ENCODE results near the gene SPTBN4. TPM values are rescaled to one million over a fixed set of nuclear protein-coding genes. Genes with fewer than 3 reads are reported as not detected.

SPTBN4 gene
- total RNA-seq, 1 donor, result 0.72 TPM

GRCh38 chr19:40571831-40572495, 105.2 kb downstream of the SPTBN4 start:
- peak; percentile 84 for DNase-seq (ENCODE audit: insufficient read length, low spot score, missing footprints)
- TF ChIP-seq, protein P1, sequence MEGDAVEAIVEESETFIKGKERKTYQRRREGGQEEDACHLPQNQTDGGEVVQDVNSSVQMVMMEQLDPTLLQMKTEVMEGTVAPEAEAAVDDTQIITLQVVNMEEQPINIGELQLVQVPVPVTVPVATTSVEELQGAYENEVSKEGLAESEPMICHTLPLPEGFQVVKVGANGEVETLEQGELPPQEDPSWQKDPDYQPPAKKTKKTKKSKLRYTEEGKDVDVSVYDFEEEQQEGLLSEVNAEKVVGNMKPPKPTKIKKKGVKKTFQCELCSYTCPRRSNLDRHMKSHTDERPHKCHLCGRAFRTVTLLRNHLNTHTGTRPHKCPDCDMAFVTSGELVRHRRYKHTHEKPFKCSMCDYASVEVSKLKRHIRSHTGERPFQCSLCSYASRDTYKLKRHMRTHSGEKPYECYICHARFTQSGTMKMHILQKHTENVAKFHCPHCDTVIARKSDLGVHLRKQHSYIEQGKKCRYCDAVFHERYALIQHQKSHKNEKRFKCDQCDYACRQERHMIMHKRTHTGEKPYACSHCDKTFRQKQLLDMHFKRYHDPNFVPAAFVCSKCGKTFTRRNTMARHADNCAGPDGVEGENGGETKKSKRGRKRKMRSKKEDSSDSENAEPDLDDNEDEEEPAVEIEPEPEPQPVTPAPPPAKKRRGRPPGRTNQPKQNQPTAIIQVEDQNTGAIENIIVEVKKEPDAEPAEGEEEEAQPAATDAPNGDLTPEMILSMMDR (IDR thresholded peaks at IDR 0.05; ENCODE audit: extremely low read depth, low read depth, low read length), result no peak
- Histone ChIP-seq H3K9me3 (ENCODE audit: low read depth, low read length) (no peaks in the 10 kb centered on the region), H2AFZ (ENCODE audit: low read length) (no peak overlapping the region), H3K4me1 (ENCODE audit: insufficient read depth, low read length) (peaks cover 16% of the 10 kb centered on the region), H3K79me2 (ENCODE audit: insufficient read depth, low read length) (peaks cover under 1% of the 10 kb centered on the region), H3K27me3 (ENCODE audit: insufficient read depth, low read length) (peaks cover 4% of the 10 kb centered on the region), H3K4me2 (ENCODE audit: insufficient read depth, low read length) (no peak overlapping the region), H3K27ac (ENCODE audit: low read depth, low read length) (no peak overlapping the region), H4K20me1 (ENCODE audit: insufficient read depth, low read length) (no peaks in the 10 kb centered on the region), H3K36me3 (ENCODE audit: insufficient read depth, low read length) (no peaks in the 10 kb centered on the region), H3K4me3 (ENCODE audit: insufficient read depth, low read length) (no peak overlapping the region)

DNA sequence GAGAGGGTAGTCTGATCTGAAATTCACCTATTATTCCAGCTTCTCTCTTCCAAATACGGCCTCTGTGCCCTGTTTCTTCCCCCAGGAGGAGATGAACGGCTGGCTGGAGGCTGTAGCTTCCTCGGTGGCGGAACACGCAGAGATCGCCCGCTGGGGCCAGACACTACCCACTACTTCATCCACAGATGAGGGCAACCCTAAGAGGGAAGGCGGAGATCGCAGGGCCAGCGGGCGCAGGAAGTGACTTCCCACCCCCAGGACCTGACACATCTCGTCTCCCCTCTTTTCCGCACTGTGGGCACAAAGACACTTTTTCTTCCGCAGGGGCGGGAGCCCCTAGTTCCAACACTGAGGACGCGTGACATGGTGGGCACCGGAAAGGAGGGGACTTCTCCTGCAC, 108.5 kb downstream of the SPTBN4 start:
- H3K27ac ChIP-seq (ENCODE audit: low read depth, low read length), result no peak overlapping the region
- TF ChIP-seq, protein P1 (IDR thresholded peaks at IDR 0.05; ENCODE audit: extremely low read depth, low read depth, low read length), result no peak

GRCh38 chr19:40576151-40576584, 109.4 kb downstream of the SPTBN4 start:
- Histone ChIP-seq H3K4me2 (ENCODE audit: insufficient read depth, low read length) (peak overlapping the region; percentile 88), H3K4me3 (ENCODE audit: insufficient read depth, low read length) (peak overlapping the region; percentile 85), H3K79me2 (ENCODE audit: insufficient read depth, low read length) (peaks cover 13% of the 10 kb centered on the region), H3K4me1 (ENCODE audit: insufficient read depth, low read length) (peaks cover 8% of the 10 kb centered on the region), H3K27ac (ENCODE audit: low read depth, low read length) (no peak overlapping the region), H3K9me3 (ENCODE audit: low read depth, low read length) (no peaks in the 10 kb centered on the region), H2AFZ (ENCODE audit: low read length) (peak overlapping the region; percentile 82), H3K27me3 (ENCODE audit: insufficient read depth, low read length) (no peaks in the 10 kb centered on the region), H4K20me1 (ENCODE audit: insufficient read depth, low read length) (no peaks in the 10 kb centered on the region), H3K36me3 (ENCODE audit: insufficient read depth, low read length) (peaks cover 21% of the 10 kb centered on the region)
- TF ChIP-seq, protein P1 (IDR thresholded peaks at IDR 0.05; ENCODE audit: extremely low read depth, low read depth, low read length), result no peak
- no peak for DNase-seq (ENCODE audit: insufficient read length, low spot score, missing footprints)

More for the DNA sequence above, 108.5 kb downstream of the SPTBN4 start:
- peaks cover 13% of the 10 kb centered on the region for H3K79me2 ChIP-seq (ENCODE audit: insufficient read depth, low read length)
- no peak overlapping the region for H2AFZ ChIP-seq (ENCODE audit: low read length)
- H3K4me1 ChIP-seq (ENCODE audit: insufficient read depth, low read length), result peaks cover 8% of the 10 kb centered on the region
- DNase-seq (ENCODE audit: insufficient read length, low spot score, missing footprints), result no peak
- H3K36me3 ChIP-seq (ENCODE audit: insufficient read depth, low read length), result peaks cover 13% of the 10 kb centered on the region
- no peaks in the 10 kb centered on the region for H3K9me3 ChIP-seq (ENCODE audit: low read depth, low read length)
- H3K4me3 ChIP-seq (ENCODE audit: insufficient read depth, low read length), result no peak overlapping the region
- H3K27me3 ChIP-seq (ENCODE audit: insufficient read depth, low read length), result no peaks in the 10 kb centered on the region
- no peak overlapping the region for H3K4me2 ChIP-seq (ENCODE audit: insufficient read depth, low read length)
- H4K20me1 ChIP-seq (ENCODE audit: insufficient read depth, low read length), result no peaks in the 10 kb centered on the region

DNA sequence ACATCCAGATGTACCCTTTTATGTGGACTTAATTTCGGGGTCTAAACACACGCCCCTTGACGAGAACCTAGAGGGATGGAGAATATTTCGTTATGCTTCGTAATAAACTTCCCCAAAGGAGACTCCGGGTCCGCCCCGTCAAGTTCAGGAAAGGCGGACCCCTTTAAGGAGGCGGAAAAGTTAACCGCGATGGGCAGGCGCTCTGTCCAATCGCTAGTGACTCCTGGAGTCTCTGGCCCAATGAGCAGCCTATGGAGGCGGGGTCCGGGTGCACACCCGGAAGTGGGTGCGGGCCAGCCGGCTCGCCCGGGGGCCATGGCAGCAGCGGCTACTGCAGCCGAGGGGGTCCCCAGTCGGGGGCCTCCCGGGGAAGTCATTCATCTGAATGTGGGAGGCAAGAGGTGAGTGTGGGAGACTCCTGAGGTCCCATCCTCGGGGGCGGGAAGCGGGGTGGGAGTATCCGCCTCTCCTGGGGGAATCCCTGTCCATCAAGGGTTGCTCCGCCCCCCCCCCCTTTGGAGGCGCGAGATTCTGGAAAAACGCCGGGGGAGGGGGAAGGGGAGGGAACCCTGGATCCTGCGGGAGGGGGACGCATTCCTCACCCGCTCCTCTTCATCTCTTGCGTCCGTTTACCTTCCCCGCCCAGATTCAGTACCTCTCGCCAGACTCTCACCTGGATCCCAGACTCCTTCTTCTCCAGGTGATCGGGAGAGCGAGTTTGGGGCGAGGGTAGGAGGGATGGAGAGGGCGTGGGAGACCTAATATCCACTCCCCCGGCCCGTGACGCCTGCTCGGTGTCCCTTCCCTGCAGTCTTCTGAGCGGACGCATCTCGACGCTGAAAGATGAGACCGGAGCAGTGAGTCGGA, 110.0 kb downstream of the SPTBN4 start, which contains the start of gene SHKBP1:
Gene SHKBP1, plus strand, starts transcription at position 289 of the 867 bp plus-strand sequence. Its CDS starts 27 bp downstream, at position 316.
- peak within 1 kb of the TSS; percentile 75 for H3K27ac ChIP-seq (ENCODE audit: low read depth, low read length)
- H2AFZ ChIP-seq (ENCODE audit: low read length), result peak within 1 kb of the TSS; percentile 89

More for the DNA sequence above, 110.0 kb downstream of the SPTBN4 start, which contains the start of gene SHKBP1:
- H3K4me3 ChIP-seq (ENCODE audit: insufficient read depth, low read length), result peak within 1 kb of the TSS; percentile 85
- DNase-seq (ENCODE audit: insufficient read length, low spot score, missing footprints), result peak; percentile 100
- H3K9me3 ChIP-seq (ENCODE audit: low read depth, low read length), result no peaks in the 10 kb centered on the region
- peaks cover 8% of the 10 kb centered on the region for H3K4me1 ChIP-seq (ENCODE audit: insufficient read depth, low read length)
- peak within 1 kb of the TSS; percentile 88 for H3K4me2 ChIP-seq (ENCODE audit: insufficient read depth, low read length)
- peaks cover 27% of the 10 kb centered on the region for H3K36me3 ChIP-seq (ENCODE audit: insufficient read depth, low read length)
- no peaks in the 10 kb centered on the region for H4K20me1 ChIP-seq (ENCODE audit: insufficient read depth, low read length)
- no peaks in the 10 kb centered on the region for H3K27me3 ChIP-seq (ENCODE audit: insufficient read depth, low read length)
- H3K79me2 ChIP-seq (ENCODE audit: insufficient read depth, low read length), result peaks cover 13% of the 10 kb centered on the region
- TF ChIP-seq, protein P1 (IDR thresholded peaks at IDR 0.05; ENCODE audit: extremely low read depth, low read depth, low read length), result no peak

All from osteoblast (primary cell).